CD4-positive, alpha-beta T cell treated with Interleukin-4 for 4 hours (primary cell): ENCODE measurements around the gene VCL.

Experiments used
- DNase-seq: peaks from one replicate; pipeline ENCODE4 v3.0.0-alpha.2; 2020

The VCL gene

GRCh38 chr10:74079936-74080590 lies 82.1 kb downstream of the VCL start:
- DNase-seq: no peak

- DNase-seq: peak; percentile 51
These were observed 83.4 kb downstream of the VCL start for GRCh38 chr10:74081192-74081803.

GRCh38 chr10:74081941-74082718 lies 84.2 kb downstream of the VCL start:
- DNase-seq: no peak

- DNase-seq: no peak
These were observed 85.4 kb downstream of the VCL start for GRCh38 chr10:74083304-74083703.

- no peak for DNase-seq
These were observed 87.0 kb downstream of the VCL start for GRCh38 chr10:74084955-74085354.

- DNase-seq: no peak
These were observed 88.4 kb downstream of the VCL start for GRCh38 chr10:74086317-74086716.

- DNase-seq: no peak
These were observed 90.8 kb downstream of the VCL start for GRCh38 chr10:74088722-74089121.

- DNase-seq: no peak
These were observed 94.5 kb downstream of the VCL start for GRCh38 chr10:74092372-74092771.

- DNase-seq: no peak
These were observed 95.7 kb downstream of the VCL start for GRCh38 chr10:74093530-74094164.

- DNase-seq: no peak
These were observed 96.3 kb downstream of the VCL start for GRCh38 chr10:74094231-74094630.

- no peak for DNase-seq
These were observed 98.9 kb downstream of the VCL start for GRCh38 chr10:74096777-74097176.

GRCh38 chr10:74097776-74098175 lies 99.9 kb downstream of the VCL start:
- no peak for DNase-seq

- no peak for DNase-seq
These were observed 101.5 kb downstream of the VCL start for GRCh38 chr10:74099420-74099819.

GRCh38 chr10:74099836-74100235 lies 101.9 kb downstream of the VCL start:
- DNase-seq: no peak

GRCh38 chr10:74103560-74104258 lies 105.8 kb downstream of the VCL start:
- DNase-seq: peak; percentile 16

- no peak for DNase-seq
These were observed 106.6 kb downstream of the VCL start for GRCh38 chr10:74104480-74104879.

GRCh38 chr10:74104996-74105395 lies 107.1 kb downstream of the VCL start:
- DNase-seq: no peak

GRCh38 chr10:74107391-74107790 lies 109.5 kb downstream of the VCL start:
- no peak for DNase-seq

GRCh38 chr10:74109452-74109851 lies 111.5 kb downstream of the VCL start:
- DNase-seq: no peak

- DNase-seq: no peak
These were observed 112.2 kb downstream of the VCL start for GRCh38 chr10:74110120-74110519.

- no peak for DNase-seq
These were observed 113.9 kb downstream of the VCL start for GRCh38 chr10:74111799-74112198.

GRCh38 chr10:74113546-74113945 lies 115.6 kb downstream of the VCL start:
- DNase-seq: no peak

- no peak for DNase-seq
These were observed 116.1 kb downstream of the VCL start for GRCh38 chr10:74114041-74114448.
